ENCODE data around the gene LRRC71.

Gene LRRC71

GRCh38 chr1:156892190-156893047, 28.0 kb upstream of the LRRC71 start:
- DNase-seq (ENCODE audit: low spot score): peak; percentile 96

- DNase-seq (ENCODE audit: low spot score): no peak
Observed at GRCh38 chr1:156893048-156893953, 27.1 kb upstream of the LRRC71 start, which contains the start of gene PEAR1. Gene PEAR1, plus strand, starts transcription at chr1:156893718. Its CDS starts 10,209 bp downstream, at chr1:156903927.

- DNase-seq (ENCODE audit: low spot score): no peak
Observed at GRCh38 chr1:156894001-156894400, 26.4 kb upstream of the LRRC71 start.

- DNase-seq (ENCODE audit: low spot score): no peak
Observed at GRCh38 chr1:156894711-156895454, 25.5 kb upstream of the LRRC71 start.

- DNase-seq (ENCODE audit: low spot score): no peak
Observed at GRCh38 chr1:156895455-156895812, 25.0 kb upstream of the LRRC71 start.

GRCh38 chr1:156895927-156896326, 24.5 kb upstream of the LRRC71 start:
- no peak for DNase-seq (ENCODE audit: low spot score)

GRCh38 chr1:156896490-156897033, 23.9 kb upstream of the LRRC71 start:
- no peak for DNase-seq (ENCODE audit: low spot score)

GRCh38 chr1:156897078-156897825, 23.2 kb upstream of the LRRC71 start:
- DNase-seq (ENCODE audit: low spot score): no peak

GRCh38 chr1:156898161-156898566, 22.3 kb upstream of the LRRC71 start:
- no peak for DNase-seq (ENCODE audit: low spot score)

- no peak for DNase-seq (ENCODE audit: low spot score)
Observed at GRCh38 chr1:156898971-156899664, 21.3 kb upstream of the LRRC71 start.

- no peak for DNase-seq (ENCODE audit: low spot score)
Observed at GRCh38 chr1:156899956-156900718, 20.3 kb upstream of the LRRC71 start.

- no peak for DNase-seq (ENCODE audit: low spot score)
Observed at GRCh38 chr1:156900896-156901589, 19.4 kb upstream of the LRRC71 start.

- DNase-seq (ENCODE audit: low spot score): no peak
Observed at GRCh38 chr1:156901590-156901900, 18.9 kb upstream of the LRRC71 start.

GRCh38 chr1:156901966-156902915, 18.2 kb upstream of the LRRC71 start:
- DNase-seq (ENCODE audit: low spot score): no peak

- DNase-seq (ENCODE audit: low spot score): no peak
Observed at GRCh38 chr1:156903328-156904091, 16.9 kb upstream of the LRRC71 start.

- DNase-seq (ENCODE audit: low spot score): no peak
Observed at GRCh38 chr1:156904187-156904959, 16.1 kb upstream of the LRRC71 start.

GRCh38 chr1:156905176-156905575, 15.3 kb upstream of the LRRC71 start:
- no peak for DNase-seq (ENCODE audit: low spot score)
